HG02973 (cell line): ENCODE data around the gene RB1.

Experiments
- ATAC-seq: cut with Tn5 transposase; IDR thresholded peaks from one replicate; pipeline ENCODE4 v1.9.1; 2021; ENCODE audit warnings: moderate library complexity; ENCODE audit not compliant: unreplicated experiment

Gene RB1

GRCh38 chr13:48526286-48526685, 222.7 kb downstream of the RB1 start:
- no peak for ATAC-seq

GRCh38 chr13:48527955-48528354, 224.4 kb downstream of the RB1 start:
- no peak for ATAC-seq

- no peak for ATAC-seq
These were observed 225.2 kb downstream of the RB1 start for GRCh38 chr13:48528720-48529119.

GRCh38 chr13:48530833-48531232, 227.3 kb downstream of the RB1 start:
- no peak for ATAC-seq
